ENCODE data around the gene CAVIN2. TPM values are rescaled to one million over a fixed set of nuclear protein-coding genes. Genes with fewer than 3 reads are reported as not detected.

Gene CAVIN2
- polyA plus RNA-seq, 1 donor from 2014 or later, result not detected

GRCh38 chr2:191859681-191860080 is 12.8 kb upstream of the CAVIN2 start:
- H4K20me1 ChIP-seq (ENCODE audit: insufficient read depth), result no peaks in the 10 kb centered on the region
- H3K4me2 ChIP-seq (ENCODE audit: low read length), result no peak overlapping the region
- H3K9me3 ChIP-seq (ENCODE audit: low read length), result no peaks in the 10 kb centered on the region
- H3K36me3 ChIP-seq (ENCODE audit: insufficient read depth, low read length), result no peaks in the 10 kb centered on the region
- H2AFZ ChIP-seq (ENCODE audit: low read depth, low read length), result no peak overlapping the region
- no peak overlapping the region for H3K9ac ChIP-seq (ENCODE audit: low read length)
- TF ChIP-seq MXI1 (conservative IDR thresholded peaks at IDR 0.05; ENCODE audit: poor library complexity, severe bottlenecking) (no peak), EP300 (conservative IDR thresholded peaks at IDR 0.05; ENCODE audit: poor library complexity, severe bottlenecking) (no peak), POLR2AphosphoS5 (IDR thresholded peaks at IDR 0.05) (no peak), SMC3 (conservative IDR thresholded peaks at IDR 0.05; ENCODE audit: poor library complexity) (no peak), EZH2 (IDR thresholded peaks at IDR 0.05; ENCODE audit: borderline replicate concordance, insufficient read depth, low read length, poor library complexity, severe bottlenecking) (no peak), TAF1 (IDR thresholded peaks at IDR 0.05; ENCODE audit: low read depth) (no peak), RAD21 (conservative IDR thresholded peaks at IDR 0.05) (no peak), REST (IDR thresholded peaks at IDR 0.05; ENCODE audit: borderline replicate concordance) (no peak)
- TF ChIP-seq, protein P1, sequence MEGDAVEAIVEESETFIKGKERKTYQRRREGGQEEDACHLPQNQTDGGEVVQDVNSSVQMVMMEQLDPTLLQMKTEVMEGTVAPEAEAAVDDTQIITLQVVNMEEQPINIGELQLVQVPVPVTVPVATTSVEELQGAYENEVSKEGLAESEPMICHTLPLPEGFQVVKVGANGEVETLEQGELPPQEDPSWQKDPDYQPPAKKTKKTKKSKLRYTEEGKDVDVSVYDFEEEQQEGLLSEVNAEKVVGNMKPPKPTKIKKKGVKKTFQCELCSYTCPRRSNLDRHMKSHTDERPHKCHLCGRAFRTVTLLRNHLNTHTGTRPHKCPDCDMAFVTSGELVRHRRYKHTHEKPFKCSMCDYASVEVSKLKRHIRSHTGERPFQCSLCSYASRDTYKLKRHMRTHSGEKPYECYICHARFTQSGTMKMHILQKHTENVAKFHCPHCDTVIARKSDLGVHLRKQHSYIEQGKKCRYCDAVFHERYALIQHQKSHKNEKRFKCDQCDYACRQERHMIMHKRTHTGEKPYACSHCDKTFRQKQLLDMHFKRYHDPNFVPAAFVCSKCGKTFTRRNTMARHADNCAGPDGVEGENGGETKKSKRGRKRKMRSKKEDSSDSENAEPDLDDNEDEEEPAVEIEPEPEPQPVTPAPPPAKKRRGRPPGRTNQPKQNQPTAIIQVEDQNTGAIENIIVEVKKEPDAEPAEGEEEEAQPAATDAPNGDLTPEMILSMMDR (IDR thresholded peaks at IDR 0.05; ENCODE audit: poor library complexity, severe bottlenecking), result no peak
- no peak overlapping the region for H3K27ac ChIP-seq (ENCODE audit: low read length)
- no peaks in the 10 kb centered on the region for H3K9me2 ChIP-seq (ENCODE audit: insufficient read depth, low read length)
- H3K79me2 ChIP-seq (replicated peaks; ENCODE audit: insufficient read depth, low read length), result no peaks in the 10 kb centered on the region
- H3K27me3 ChIP-seq (ENCODE audit: insufficient read depth, low read depth, low read length), result no peaks in the 10 kb centered on the region
- no peak overlapping the region for H3K4me3 ChIP-seq (ENCODE audit: low read length)
- no peaks in the 10 kb centered on the region for H3F3A ChIP-seq (ENCODE audit: insufficient read depth, low read length, poor library complexity, severe bottlenecking)

DNA sequence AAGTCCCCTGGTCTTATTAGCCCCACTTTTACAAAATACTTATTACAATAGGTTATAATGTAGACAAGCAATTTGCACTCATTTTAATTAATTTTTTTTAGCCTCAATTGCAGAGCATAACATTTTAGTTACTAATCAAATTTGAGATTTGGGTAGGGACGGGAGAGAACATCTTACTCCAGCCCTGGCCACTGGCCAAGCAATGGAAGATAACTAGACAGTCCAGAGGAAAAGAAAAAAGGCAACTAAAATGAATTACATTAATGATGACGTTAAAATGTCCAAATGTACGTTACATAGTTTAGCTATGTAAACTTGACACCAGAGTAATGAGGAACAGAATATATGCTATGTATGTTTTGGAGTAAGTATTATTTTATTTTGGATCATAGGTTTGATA is 11.0 kb upstream of the CAVIN2 start:
- Histone ChIP-seq H3K27ac (ENCODE audit: low read length) (no peak overlapping the region), H3K9ac (ENCODE audit: low read length) (no peak overlapping the region), H4K20me1 (ENCODE audit: insufficient read depth) (no peaks in the 10 kb centered on the region), H2AFZ (ENCODE audit: low read depth, low read length) (no peak overlapping the region), H3K9me2 (ENCODE audit: insufficient read depth, low read length) (no peaks in the 10 kb centered on the region), H3F3A (ENCODE audit: insufficient read depth, low read length, poor library complexity, severe bottlenecking) (no peaks in the 10 kb centered on the region), H3K4me2 (ENCODE audit: low read length) (no peak overlapping the region), H3K36me3 (ENCODE audit: insufficient read depth, low read length) (no peaks in the 10 kb centered on the region), H3K79me2 (replicated peaks; ENCODE audit: insufficient read depth, low read length) (no peaks in the 10 kb centered on the region), H3K9me3 (ENCODE audit: low read length) (no peaks in the 10 kb centered on the region), H3K27me3 (ENCODE audit: insufficient read depth, low read depth, low read length) (no peaks in the 10 kb centered on the region), H3K4me3 (ENCODE audit: low read length) (no peak overlapping the region)
- TF ChIP-seq EP300 (conservative IDR thresholded peaks at IDR 0.05; ENCODE audit: poor library complexity, severe bottlenecking) (no peak), REST (IDR thresholded peaks at IDR 0.05; ENCODE audit: borderline replicate concordance) (no peak), SMC3 (conservative IDR thresholded peaks at IDR 0.05; ENCODE audit: poor library complexity) (no peak), MXI1 (conservative IDR thresholded peaks at IDR 0.05; ENCODE audit: poor library complexity, severe bottlenecking) (no peak), EZH2 (IDR thresholded peaks at IDR 0.05; ENCODE audit: borderline replicate concordance, insufficient read depth, low read length, poor library complexity, severe bottlenecking) (no peak), TAF1 (IDR thresholded peaks at IDR 0.05; ENCODE audit: low read depth) (no peak), RAD21 (conservative IDR thresholded peaks at IDR 0.05) (no peak), POLR2AphosphoS5 (IDR thresholded peaks at IDR 0.05) (no peak)
- TF ChIP-seq, protein P1 (IDR thresholded peaks at IDR 0.05; ENCODE audit: poor library complexity, severe bottlenecking), result no peak
